Mesenchymal stem cell (in vitro differentiated cells and primary cell): Measurements from ENCODE around the gene KCNIP4.

Source experiments
- DNase-seq: peaks from one replicate; pipeline ENCODE4 v3.0.0-alpha.2; 2013
- H2AFZ ChIP-seq: one replicate; pipeline ENCODE4 v1.6.1; 2013; ENCODE audit warnings: low read depth, mild to moderate bottlenecking, control low read depth, inconsistent platforms, low read length, moderate library complexity
- H2AK5ac ChIP-seq: 2 replicates; pipeline ENCODE4 v1.6.1; 2013; ENCODE audit warnings: low read length, moderate library complexity, mild to moderate bottlenecking, inconsistent platforms; ENCODE audit not compliant: severe bottlenecking
- H2BK120ac ChIP-seq: one replicate; pipeline ENCODE4 v1.6.1; 2013; ENCODE audit warnings: low read depth, mild to moderate bottlenecking, inconsistent platforms, low read length, moderate library complexity
- H2BK12ac ChIP-seq, 2 experiments: one replicate each; pipeline ENCODE4 v1.6.1; 2013; ENCODE audit warnings: inconsistent platforms in 2 of 2, low read length in 2 of 2, mild to moderate bottlenecking in 2 of 2, moderate library complexity in 2 of 2, control low read depth in 1 of 2
- H2BK15ac ChIP-seq: one replicate; pipeline ENCODE4 v1.6.1; 2013; ENCODE audit warnings: mild to moderate bottlenecking, low read depth, inconsistent platforms; ENCODE audit not compliant: poor library complexity, severe bottlenecking
- H2BK5ac ChIP-seq: 2 replicates; pipeline ENCODE4 v1.6.1; 2013; ENCODE audit warnings: low read depth, mild to moderate bottlenecking, low read length, control low read depth, inconsistent platforms; ENCODE audit not compliant: poor library complexity, severe bottlenecking
- H3K14ac ChIP-seq, 2 experiments: one replicate each; pipeline ENCODE4 v1.6.1; 2013; ENCODE audit warnings: inconsistent platforms in 2 of 2, low read length in 2 of 2, control low read depth in 1 of 2, mild to moderate bottlenecking in 1 of 2, moderate library complexity in 1 of 2
- H3K18ac ChIP-seq, 2 experiments: one replicate each; pipeline ENCODE4 v1.6.1; 2013; ENCODE audit warnings: inconsistent platforms in 2 of 2, low read length in 2 of 2, control low read depth in 1 of 2, low read depth in 1 of 2, mild to moderate bottlenecking in 1 of 2
- H3K23ac ChIP-seq, 2 experiments: one replicate each; pipeline ENCODE4 v1.6.1; 2013; ENCODE audit warnings: inconsistent platforms in 2 of 2, low read length in 2 of 2, mild to moderate bottlenecking in 2 of 2, moderate library complexity in 2 of 2, control low read depth in 1 of 2
- H3K27ac ChIP-seq: 2 replicates; pipeline ENCODE4 v1.5.1; 2013; ENCODE audit warnings: mild to moderate bottlenecking, moderate library complexity, low read length, control low read depth, inconsistent platforms; ENCODE audit not compliant: poor library complexity, severe bottlenecking
- H3K27me3 ChIP-seq, 2 experiments: 2 replicates each; pipeline versions ENCODE4 v1.6.1 to v1.7.0; 2013; ENCODE audit warnings: low read length in 2 of 2, mild to moderate bottlenecking in 2 of 2, moderate library complexity in 2 of 2, control low read depth in 1 of 2, inconsistent platforms in 1 of 2; ENCODE audit not compliant: control insufficient read depth in 1 of 2, insufficient read depth in 1 of 2
- H3K36me3 ChIP-seq, 2 experiments: 2 replicates each; pipeline versions ENCODE4 v1.6.1 to v1.7.0; 2013; ENCODE audit warnings: low read length in 2 of 2, control low read depth in 1 of 2, inconsistent platforms in 1 of 2, low read depth in 1 of 2, mild to moderate bottlenecking in 1 of 2; ENCODE audit not compliant: insufficient read depth in 2 of 2, control insufficient read depth in 1 of 2
- H3K4ac ChIP-seq, 2 experiments: one replicate each; pipeline ENCODE4 v1.6.1; 2013; ENCODE audit warnings: inconsistent platforms in 2 of 2, low read length in 2 of 2, mild to moderate bottlenecking in 2 of 2, moderate library complexity in 2 of 2, control low read depth in 1 of 2, low read depth in 1 of 2
- H3K4me1 ChIP-seq: 2 replicates; pipeline ENCODE4 v1.6.1; 2013; ENCODE audit warnings: low read depth, low read length, control low read depth; ENCODE audit not compliant: control insufficient read depth, insufficient read depth
- H3K4me2 ChIP-seq: 2 replicates; pipeline ENCODE4 v1.6.1; 2013; ENCODE audit warnings: low read length, mild to moderate bottlenecking, inconsistent platforms; ENCODE audit not compliant: poor library complexity, severe bottlenecking
- H3K4me3 ChIP-seq, 2 experiments: 2 replicates each; pipeline versions ENCODE4 v1.5.1 to v1.7.0; 2013; ENCODE audit warnings: low read length in 2 of 2, mild to moderate bottlenecking in 2 of 2, control low read depth in 1 of 2, low read depth in 1 of 2; ENCODE audit not compliant: insufficient read depth in 1 of 2
- H3K79me1 ChIP-seq: replicated peaks from 2 replicates; pipeline ENCODE4 v1.6.1; 2013; ENCODE audit warnings: mild to moderate bottlenecking, control low read depth, low read length, inconsistent platforms; ENCODE audit not compliant: poor library complexity, severe bottlenecking
- H3K9ac ChIP-seq: 2 replicates; pipeline ENCODE4 v1.7.0; 2013; ENCODE audit warnings: mild to moderate bottlenecking, low read length, moderate library complexity
- H3K9me3 ChIP-seq: 2 replicates; pipeline ENCODE4 v1.7.0; 2013; ENCODE audit warnings: mild to moderate bottlenecking, low read length; ENCODE audit not compliant: control insufficient read depth
- H4K8ac ChIP-seq: one replicate; pipeline ENCODE4 v1.6.1; 2013; ENCODE audit warnings: inconsistent platforms, mild to moderate bottlenecking, low read length, moderate library complexity
- H4K91ac ChIP-seq: one replicate; pipeline ENCODE4 v1.6.1; 2013; ENCODE audit warnings: mild to moderate bottlenecking, low read length, inconsistent platforms
- whole genome bisulfite sequencing: methylation state at CpG from one replicate; pipeline ENCODE4 v1.1.7; 2013; ENCODE audit warnings: mixed read lengths; 5-methylcytosine and 5-hydroxymethylcytosine counted together

KCNIP4 gene

DNA sequence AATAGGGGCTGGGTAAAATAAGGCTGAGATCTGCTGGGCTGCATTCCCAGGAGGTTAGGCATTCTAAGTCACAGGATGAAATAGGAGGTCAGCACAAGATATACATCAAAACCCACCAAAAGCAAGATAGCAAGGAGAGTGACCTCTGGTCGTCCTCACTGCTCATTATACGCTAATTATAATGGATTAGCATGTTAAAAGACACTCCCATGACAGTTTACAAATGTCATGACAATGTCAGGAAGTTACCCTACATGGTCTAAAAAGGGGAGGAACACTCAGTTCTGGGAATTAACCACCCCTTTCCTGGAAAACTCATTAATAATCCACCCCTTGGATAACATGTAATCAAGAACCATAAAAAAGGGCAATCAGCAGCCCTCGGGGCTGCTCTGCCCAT is 403.6 kb downstream of the KCNIP4 start:
- Histone ChIP-seq H3K23ac (no peak overlapping the region), H3K14ac (no peak overlapping the region)
- 80% methylated on average over 3 of the region's 3 CpGs for WGBS

DNA sequence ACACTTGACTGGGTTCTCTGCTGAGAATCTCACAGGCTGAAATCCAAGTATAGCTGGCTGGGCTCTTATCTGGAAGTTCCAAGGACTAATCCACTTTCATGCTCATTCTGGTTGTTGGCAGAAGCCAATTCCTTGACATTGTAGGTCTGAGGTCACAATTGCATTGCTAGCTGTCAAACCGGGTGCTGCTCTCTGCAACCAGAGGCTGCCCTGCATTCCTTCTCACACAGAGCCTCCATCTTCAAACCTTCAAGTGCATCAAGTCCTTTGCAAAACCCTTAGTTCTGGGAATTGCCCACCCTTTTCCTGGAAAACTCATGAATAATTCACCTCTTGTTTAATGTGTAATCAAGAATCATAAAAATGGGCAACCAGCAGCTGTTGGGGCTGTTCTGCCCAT is 404.2 kb downstream of the KCNIP4 start:
- Histone ChIP-seq H2AK5ac (no peak overlapping the region), H3K4me2 (no peak overlapping the region), H3K23ac (no peak overlapping the region), H3K27ac (no peak overlapping the region), H3K79me1 (no peaks in the 10 kb centered on the region), H3K14ac (no peak overlapping the region), H2AFZ (no peak overlapping the region), H3K4me1 (no peaks in the 10 kb centered on the region), H3K4ac (no peak overlapping the region), H2BK12ac (no peak overlapping the region), H2BK5ac (no peak overlapping the region), H3K27me3 (no peaks in the 10 kb centered on the region), H2BK15ac (no peak overlapping the region), H4K91ac (no peak overlapping the region), H4K8ac (no peak overlapping the region), H3K4me3 (no peak overlapping the region), H3K9me3 (peaks cover 3% of the 10 kb centered on the region), H3K36me3 (no peaks in the 10 kb centered on the region), H3K18ac (no peak overlapping the region), H2BK120ac (no peak overlapping the region), H3K9ac (no peak overlapping the region)
- peak; percentile 25 for DNase-seq
- WGBS = 11% methylated on average over 1 of the region's 1 CpG

More for the DNA sequence above, 403.6 kb downstream of the KCNIP4 start:
- Histone ChIP-seq H3K4me1 (no peaks in the 10 kb centered on the region), H3K9ac (no peak overlapping the region), H3K27me3 (no peaks in the 10 kb centered on the region), H4K8ac (no peak overlapping the region), H3K79me1 (no peaks in the 10 kb centered on the region), H4K91ac (no peak overlapping the region), H2BK5ac (no peak overlapping the region), H3K27ac (no peak overlapping the region), H2BK120ac (no peak overlapping the region), H2BK15ac (no peak overlapping the region), H3K4me2 (no peak overlapping the region), H2AK5ac (no peak overlapping the region), H3K36me3 (no peaks in the 10 kb centered on the region), H3K4ac (no peak overlapping the region), H2AFZ (no peak overlapping the region), H2BK12ac (no peak overlapping the region), H3K4me3 (no peak overlapping the region), H3K9me3 (peaks cover 3% of the 10 kb centered on the region), H3K18ac (no peak overlapping the region)
- no peak for DNase-seq

DNA sequence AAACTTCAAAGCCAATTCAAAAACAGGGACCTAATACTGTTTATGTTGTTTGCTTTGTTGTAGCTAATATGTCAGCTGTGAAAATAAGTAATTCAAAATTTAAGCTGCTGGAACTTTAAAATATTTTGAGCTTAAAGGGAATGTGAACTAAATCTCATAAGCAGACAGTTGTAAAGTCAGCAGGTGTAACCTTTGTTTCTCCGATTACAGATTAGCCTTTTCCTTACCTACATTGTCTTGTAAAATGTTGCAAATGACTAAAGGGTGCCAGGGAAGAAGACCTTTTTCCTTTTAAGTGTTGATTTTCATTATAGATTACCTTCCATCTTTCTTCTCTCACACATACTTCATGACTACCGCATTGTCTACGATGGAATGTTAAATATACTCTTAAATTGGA is 405.1 kb downstream of the KCNIP4 start:
- Histone ChIP-seq H2BK15ac (no peak overlapping the region), H3K27me3 (no peaks in the 10 kb centered on the region), H2BK120ac (no peak overlapping the region), H2BK12ac (no peak overlapping the region), H3K4me2 (no peak overlapping the region), H2AK5ac (no peak overlapping the region), H3K4me3 (no peak overlapping the region), H3K9me3 (peaks cover 3% of the 10 kb centered on the region), H3K4ac (no peak overlapping the region), H3K79me1 (no peaks in the 10 kb centered on the region), H4K91ac (no peak overlapping the region), H3K18ac (no peak overlapping the region), H2BK5ac (no peak overlapping the region), H2AFZ (no peak overlapping the region), H3K9ac (no peak overlapping the region), H3K27ac (no peak overlapping the region), H3K23ac (no peak overlapping the region), H3K4me1 (no peaks in the 10 kb centered on the region), H4K8ac (no peak overlapping the region), H3K36me3 (no peaks in the 10 kb centered on the region), H3K14ac (no peak overlapping the region)
- WGBS = no CpG with 5 or more reads among the region's 3 CpGs
- DNase-seq = no peak

DNA sequence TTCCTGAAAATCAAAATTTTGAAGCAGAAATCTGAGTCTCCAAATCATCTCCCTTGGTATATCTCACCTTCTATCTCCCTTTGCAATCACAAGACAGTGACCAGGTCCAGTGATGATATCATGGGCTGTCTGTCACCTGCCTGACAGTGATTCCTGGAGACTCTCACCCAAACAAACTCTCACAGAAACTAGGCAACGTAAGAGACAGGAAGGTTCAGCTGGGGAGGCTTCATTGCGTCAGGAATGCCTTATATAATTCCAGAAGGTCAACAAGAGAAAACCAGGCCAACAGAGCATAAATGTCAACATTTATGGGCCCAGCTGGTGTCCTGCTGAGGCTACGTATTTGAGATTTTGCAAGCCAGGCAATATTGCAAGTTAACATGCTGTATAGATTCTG is 412.7 kb downstream of the KCNIP4 start:
- 43% methylated on average over 3 of the region's 3 CpGs for WGBS
- H3K14ac ChIP-seq = no peak overlapping the region
- no peak overlapping the region for H3K23ac ChIP-seq
- peak; percentile 59 for DNase-seq
- no peak overlapping the region for H4K91ac ChIP-seq
- no peak overlapping the region for H2BK15ac ChIP-seq
- no peak overlapping the region for H2BK12ac ChIP-seq
- no peaks in the 10 kb centered on the region for H3K27me3 ChIP-seq
- no peak overlapping the region for H2BK120ac ChIP-seq
- no peak overlapping the region for H3K18ac ChIP-seq
- no peak overlapping the region for H2AK5ac ChIP-seq
- no peak overlapping the region for H4K8ac ChIP-seq
- no peak overlapping the region for H3K4me2 ChIP-seq
- H3K79me1 ChIP-seq = no peaks in the 10 kb centered on the region
- no peak overlapping the region for H2AFZ ChIP-seq
- no peak overlapping the region for H3K9ac ChIP-seq
- no peak overlapping the region for H2BK5ac ChIP-seq
- no peak overlapping the region for H3K4ac ChIP-seq
- no peak overlapping the region for H3K4me3 ChIP-seq
- no peaks in the 10 kb centered on the region for H3K9me3 ChIP-seq
- no peaks in the 10 kb centered on the region for H3K4me1 ChIP-seq
- H3K36me3 ChIP-seq = no peaks in the 10 kb centered on the region
- no peak overlapping the region for H3K27ac ChIP-seq
